ENCODE data around the gene NR1H4. TPM values are rescaled to one million over a fixed set of nuclear protein-coding genes. Genes with fewer than 3 reads are reported as not detected.

Gene NR1H4
- total and polyA plus RNA-seq, 2 of the 13 experiments (the other 11 are each of a cell fraction or from before 2014, with no cell fraction given): 27.3 to 114 TPM

DNA sequence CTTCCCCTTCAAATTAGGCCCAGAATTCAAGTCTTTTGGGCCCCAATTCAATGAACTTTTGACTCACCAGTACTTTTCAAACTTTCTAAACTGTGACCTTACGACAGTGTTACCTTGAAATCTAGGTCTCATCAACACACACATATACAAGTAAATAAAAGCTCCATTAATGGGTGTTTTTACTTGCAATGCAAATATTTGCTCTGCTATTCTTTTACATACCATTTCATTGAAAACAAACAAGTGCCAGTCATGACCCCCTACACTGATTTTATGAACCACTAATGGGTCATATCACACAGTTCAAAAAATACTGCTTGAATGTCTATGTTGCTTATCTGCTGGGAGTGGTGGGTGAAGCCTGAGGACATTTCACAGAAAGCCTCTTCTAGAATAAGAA, 9.1 kb upstream of the NR1H4 start (continued):
- TF ChIP-seq, protein P1, sequence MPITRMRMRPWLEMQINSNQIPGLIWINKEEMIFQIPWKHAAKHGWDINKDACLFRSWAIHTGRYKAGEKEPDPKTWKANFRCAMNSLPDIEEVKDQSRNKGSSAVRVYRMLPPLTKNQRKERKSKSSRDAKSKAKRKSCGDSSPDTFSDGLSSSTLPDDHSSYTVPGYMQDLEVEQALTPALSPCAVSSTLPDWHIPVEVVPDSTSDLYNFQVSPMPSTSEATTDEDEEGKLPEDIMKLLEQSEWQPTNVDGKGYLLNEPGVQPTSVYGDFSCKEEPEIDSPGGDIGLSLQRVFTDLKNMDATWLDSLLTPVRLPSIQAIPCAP (CRISPR knock-in tag; IDR thresholded peaks at IDR 0.05; ENCODE audit: low read depth): no peak
- TF ChIP-seq ZNF234 (CRISPR knock-in tag; conservative IDR thresholded peaks at IDR 0.05) (no peak), RNF2 (conservative IDR thresholded peaks at IDR 0.05; ENCODE audit: low read depth) (no peak), FOXP1 (IDR thresholded peaks at IDR 0.05) (peak; percentile 69), FOXP1 (CRISPR knock-in tag; IDR thresholded peaks at IDR 0.05) (peak; percentile 95), HNRNPUL1 (IDR thresholded peaks at IDR 0.05; ENCODE audit: low read depth, low read length) (no peak), TCF7L2 (IDR thresholded peaks at IDR 0.05; ENCODE audit: low read depth, low read length) (no peak), MTF1 (CRISPR knock-in tag; IDR thresholded peaks at IDR 0.05) (no peak), ZNF549 (CRISPR knock-in tag; IDR thresholded peaks at IDR 0.05) (no peak), ZNF256 (CRISPR knock-in tag; conservative IDR thresholded peaks at IDR 0.05) (no peak), RBFOX2 (IDR thresholded peaks at IDR 0.05; ENCODE audit: low read depth, low read length) (no peak), ZNF432 (CRISPR knock-in tag; IDR thresholded peaks at IDR 0.05; ENCODE audit: borderline replicate concordance) (no peak), NCOA5 (CRISPR knock-in tag; IDR thresholded peaks at IDR 0.05) (no peak), MAFG (CRISPR knock-in tag; IDR thresholded peaks at IDR 0.05) (no peak), EHMT2 (IDR thresholded peaks at IDR 0.05; ENCODE audit: borderline replicate concordance, low read depth, low read length) (no peak), CENPT (CRISPR knock-in tag; IDR thresholded peaks at IDR 0.05; ENCODE audit: low read depth) (no peak), ZNF746 (CRISPR knock-in tag; IDR thresholded peaks at IDR 0.05) (no peak), KAT7 (CRISPR knock-in tag; IDR thresholded peaks at IDR 0.05; ENCODE audit: borderline replicate concordance) (no peak)
- TF ChIP-seq, protein P2, sequence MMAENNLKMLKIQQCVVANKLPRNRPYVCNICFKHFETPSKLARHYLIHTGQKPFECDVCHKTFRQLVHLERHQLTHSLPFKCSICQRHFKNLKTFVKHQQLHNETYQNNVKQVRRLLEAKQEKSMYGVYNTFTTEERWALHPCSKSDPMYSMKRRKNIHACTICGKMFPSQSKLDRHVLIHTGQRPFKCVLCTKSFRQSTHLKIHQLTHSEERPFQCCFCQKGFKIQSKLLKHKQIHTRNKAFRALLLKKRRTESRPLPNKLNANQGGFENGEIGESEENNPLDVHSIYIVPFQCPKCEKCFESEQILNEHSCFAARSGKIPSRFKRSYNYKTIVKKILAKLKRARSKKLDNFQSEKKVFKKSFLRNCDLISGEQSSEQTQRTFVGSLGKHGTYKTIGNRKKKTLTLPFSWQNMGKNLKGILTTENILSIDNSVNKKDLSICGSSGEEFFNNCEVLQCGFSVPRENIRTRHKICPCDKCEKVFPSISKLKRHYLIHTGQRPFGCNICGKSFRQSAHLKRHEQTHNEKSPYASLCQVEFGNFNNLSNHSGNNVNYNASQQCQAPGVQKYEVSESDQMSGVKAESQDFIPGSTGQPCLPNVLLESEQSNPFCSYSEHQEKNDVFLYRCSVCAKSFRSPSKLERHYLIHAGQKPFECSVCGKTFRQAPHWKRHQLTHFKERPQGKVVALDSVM (CRISPR knock-in tag; IDR thresholded peaks at IDR 0.05): no peak
- TF ChIP-seq, protein P3, sequence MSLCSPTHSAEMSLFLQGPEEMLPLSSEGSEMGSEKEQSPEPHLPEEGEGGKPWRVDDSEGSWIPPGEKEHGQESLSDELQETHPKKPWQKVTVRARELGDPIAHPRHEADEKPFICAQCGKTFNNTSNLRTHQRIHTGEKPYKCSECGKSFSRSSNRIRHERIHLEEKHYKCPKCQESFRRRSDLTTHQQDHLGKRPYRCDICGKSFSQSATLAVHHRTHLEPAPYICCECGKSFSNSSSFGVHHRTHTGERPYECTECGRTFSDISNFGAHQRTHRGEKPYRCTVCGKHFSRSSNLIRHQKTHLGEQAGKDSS (CRISPR knock-in tag; IDR thresholded peaks at IDR 0.05; ENCODE audit: borderline replicate concordance, low read depth): no peak
- TF ChIP-seq, protein P4, sequence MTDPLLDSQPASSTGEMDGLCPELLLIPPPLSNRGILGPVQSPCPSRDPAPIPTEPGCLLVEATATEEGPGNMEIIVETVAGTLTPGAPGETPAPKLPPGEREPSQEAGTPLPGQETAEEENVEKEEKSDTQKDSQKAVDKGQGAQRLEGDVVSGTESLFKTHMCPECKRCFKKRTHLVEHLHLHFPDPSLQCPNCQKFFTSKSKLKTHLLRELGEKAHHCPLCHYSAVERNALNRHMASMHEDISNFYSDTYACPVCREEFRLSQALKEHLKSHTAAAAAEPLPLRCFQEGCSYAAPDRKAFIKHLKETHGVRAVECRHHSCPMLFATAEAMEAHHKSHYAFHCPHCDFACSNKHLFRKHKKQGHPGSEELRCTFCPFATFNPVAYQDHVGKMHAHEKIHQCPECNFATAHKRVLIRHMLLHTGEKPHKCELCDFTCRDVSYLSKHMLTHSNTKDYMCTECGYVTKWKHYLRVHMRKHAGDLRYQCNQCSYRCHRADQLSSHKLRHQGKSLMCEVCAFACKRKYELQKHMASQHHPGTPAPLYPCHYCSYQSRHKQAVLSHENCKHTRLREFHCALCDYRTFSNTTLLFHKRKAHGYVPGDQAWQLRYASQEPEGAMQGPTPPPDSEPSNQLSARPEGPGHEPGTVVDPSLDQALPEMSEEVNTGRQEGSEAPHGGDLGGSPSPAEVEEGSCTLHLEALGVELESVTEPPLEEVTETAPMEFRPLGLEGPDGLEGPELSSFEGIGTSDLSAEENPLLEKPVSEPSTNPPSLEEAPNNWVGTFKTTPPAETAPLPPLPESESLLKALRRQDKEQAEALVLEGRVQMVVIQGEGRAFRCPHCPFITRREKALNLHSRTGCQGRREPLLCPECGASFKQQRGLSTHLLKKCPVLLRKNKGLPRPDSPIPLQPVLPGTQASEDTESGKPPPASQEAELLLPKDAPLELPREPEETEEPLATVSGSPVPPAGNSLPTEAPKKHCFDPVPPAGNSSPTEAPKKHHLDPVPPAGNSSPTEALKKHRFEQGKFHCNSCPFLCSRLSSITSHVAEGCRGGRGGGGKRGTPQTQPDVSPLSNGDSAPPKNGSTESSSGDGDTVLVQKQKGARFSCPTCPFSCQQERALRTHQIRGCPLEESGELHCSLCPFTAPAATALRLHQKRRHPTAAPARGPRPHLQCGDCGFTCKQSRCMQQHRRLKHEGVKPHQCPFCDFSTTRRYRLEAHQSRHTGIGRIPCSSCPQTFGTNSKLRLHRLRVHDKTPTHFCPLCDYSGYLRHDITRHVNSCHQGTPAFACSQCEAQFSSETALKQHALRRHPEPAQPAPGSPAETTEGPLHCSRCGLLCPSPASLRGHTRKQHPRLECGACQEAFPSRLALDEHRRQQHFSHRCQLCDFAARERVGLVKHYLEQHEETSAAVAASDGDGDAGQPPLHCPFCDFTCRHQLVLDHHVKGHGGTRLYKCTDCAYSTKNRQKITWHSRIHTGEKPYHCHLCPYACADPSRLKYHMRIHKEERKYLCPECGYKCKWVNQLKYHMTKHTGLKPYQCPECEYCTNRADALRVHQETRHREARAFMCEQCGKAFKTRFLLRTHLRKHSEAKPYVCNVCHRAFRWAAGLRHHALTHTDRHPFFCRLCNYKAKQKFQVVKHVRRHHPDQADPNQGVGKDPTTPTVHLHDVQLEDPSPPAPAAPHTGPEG (CRISPR knock-in tag; IDR thresholded peaks at IDR 0.05): no peak
- TF ChIP-seq, protein P5, sequence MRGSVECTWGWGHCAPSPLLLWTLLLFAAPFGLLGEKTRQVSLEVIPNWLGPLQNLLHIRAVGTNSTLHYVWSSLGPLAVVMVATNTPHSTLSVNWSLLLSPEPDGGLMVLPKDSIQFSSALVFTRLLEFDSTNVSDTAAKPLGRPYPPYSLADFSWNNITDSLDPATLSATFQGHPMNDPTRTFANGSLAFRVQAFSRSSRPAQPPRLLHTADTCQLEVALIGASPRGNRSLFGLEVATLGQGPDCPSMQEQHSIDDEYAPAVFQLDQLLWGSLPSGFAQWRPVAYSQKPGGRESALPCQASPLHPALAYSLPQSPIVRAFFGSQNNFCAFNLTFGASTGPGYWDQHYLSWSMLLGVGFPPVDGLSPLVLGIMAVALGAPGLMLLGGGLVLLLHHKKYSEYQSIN (CRISPR knock-in tag; IDR thresholded peaks at IDR 0.05; ENCODE audit: borderline replicate concordance): no peak
